Astrocyte (in vitro differentiated cells and primary cell): ENCODE measurements around the gene NACC1. TPM values are rescaled to one million over a fixed set of nuclear protein-coding genes. Genes with fewer than 3 reads are reported as not detected.
A peak's percentile ranks its signal among the peaks of the same experiment; 100 is the strongest.

Source experiments
- DNase-seq: peaks from one replicate; pipeline ENCODE4 v3.0.0-alpha.2; 2010; ENCODE audit warnings: low read depth
- FAIRE-seq: peaks from 2 replicates; lab custom pipeline; 2011; peaks lifted over from hg19 to GRCh38; lab: Jason Lieb, UNC
- H2AFZ ChIP-seq: 2 replicates; pipeline ENCODE4 v1.6.0; 2012; ENCODE audit warnings: low read depth, low read length, inconsistent platforms
- H3K27ac ChIP-seq: 2 replicates; pipeline ENCODE4 v1.5.1; 2011; ENCODE audit warnings: low read depth, low read length, inconsistent platforms
- H3K27me3 ChIP-seq: 2 replicates; pipeline ENCODE4 v1.6.0; 2011; ENCODE audit warnings: low read length, inconsistent platforms; ENCODE audit not compliant: insufficient read depth
- H3K36me3 ChIP-seq: 2 replicates; pipeline ENCODE4 v1.5.1; 2011; ENCODE audit warnings: low read length, inconsistent platforms; ENCODE audit not compliant: insufficient read depth
- H3K4me1 ChIP-seq: 2 replicates; pipeline ENCODE4 v1.5.1; 2011; ENCODE audit warnings: low read length, inconsistent platforms; ENCODE audit not compliant: insufficient read depth
- H3K4me2 ChIP-seq: 2 replicates; pipeline ENCODE4 v1.6.0; 2012; ENCODE audit warnings: low read length, inconsistent platforms
- H3K4me3 ChIP-seq: 2 replicates; pipeline ENCODE4 v1.5.1; 2011; ENCODE audit warnings: low read depth, mild to moderate bottlenecking, low read length, inconsistent platforms; ENCODE audit not compliant: insufficient read depth
- H3K79me2 ChIP-seq: 2 replicates; pipeline ENCODE4 v1.6.0; 2012; ENCODE audit warnings: mild to moderate bottlenecking, low read length, inconsistent platforms; ENCODE audit not compliant: insufficient read depth
- H3K9ac ChIP-seq: 2 replicates; pipeline ENCODE4 v1.6.0; 2012; ENCODE audit warnings: mild to moderate bottlenecking, low read length, inconsistent platforms
- H3K9me3 ChIP-seq: 2 replicates; pipeline ENCODE4 v1.5.1; 2012; ENCODE audit warnings: low read depth, mild to moderate bottlenecking, low read length, inconsistent platforms; ENCODE audit not compliant: insufficient read depth
- H4K20me1 ChIP-seq: 2 replicates; pipeline ENCODE4 v1.6.0; 2012; ENCODE audit warnings: low read length, inconsistent platforms; ENCODE audit not compliant: insufficient read depth
- H3K27ac Mint-ChIP-seq: one replicate; pipeline ENCODE4 v1.8.0; 2021; ENCODE audit warnings: mild to moderate bottlenecking, mixed read lengths; ENCODE audit not compliant: unreplicated experiment
- H3K27me3 Mint-ChIP-seq: one replicate; pipeline ENCODE4 v1.8.0; 2021; ENCODE audit warnings: low read depth, mixed read lengths; ENCODE audit not compliant: unreplicated experiment
- H3K36me3 Mint-ChIP-seq: one replicate; pipeline ENCODE4 v1.8.0; 2021; ENCODE audit warnings: low read depth, mixed read lengths; ENCODE audit not compliant: unreplicated experiment
- H3K4me1 Mint-ChIP-seq: one replicate; pipeline ENCODE4 v1.8.0; 2021; ENCODE audit warnings: low read depth, mixed read lengths; ENCODE audit not compliant: unreplicated experiment
- H3K4me3 Mint-ChIP-seq: one replicate; pipeline ENCODE4 v1.8.0; 2021; ENCODE audit warnings: mild to moderate bottlenecking, moderate library complexity, mixed read lengths; ENCODE audit not compliant: unreplicated experiment
- H3K9me3 Mint-ChIP-seq: one replicate; pipeline ENCODE4 v1.8.0; 2021; ENCODE audit warnings: mild to moderate bottlenecking, mixed read lengths; ENCODE audit not compliant: unreplicated experiment
- EZH2 ChIP-seq: IDR thresholded peaks from 2 replicates; pipeline ENCODE4 v1.6.1; 2012; ENCODE audit warnings: mild to moderate bottlenecking, low read length, inconsistent platforms; ENCODE audit not compliant: insufficient read depth
- total RNA-seq: library from RNA; stranded (reverse); gene quantifications from 2 replicates; pipeline ENCODE4 v1.2.1, GENCODE V29; 2021
- TF ChIP-seq, protein P1 (sequence below): IDR thresholded peaks from 2 replicates; pipeline ENCODE4 v1.5.1; 2011; ENCODE audit warnings: low read depth, mild to moderate bottlenecking, inconsistent platforms, low read length, moderate library complexity; ENCODE audit not compliant: insufficient read depth

NACC1 gene
- total RNA-seq, 1 donor from 2014 or later, result 104 TPM

DNA sequence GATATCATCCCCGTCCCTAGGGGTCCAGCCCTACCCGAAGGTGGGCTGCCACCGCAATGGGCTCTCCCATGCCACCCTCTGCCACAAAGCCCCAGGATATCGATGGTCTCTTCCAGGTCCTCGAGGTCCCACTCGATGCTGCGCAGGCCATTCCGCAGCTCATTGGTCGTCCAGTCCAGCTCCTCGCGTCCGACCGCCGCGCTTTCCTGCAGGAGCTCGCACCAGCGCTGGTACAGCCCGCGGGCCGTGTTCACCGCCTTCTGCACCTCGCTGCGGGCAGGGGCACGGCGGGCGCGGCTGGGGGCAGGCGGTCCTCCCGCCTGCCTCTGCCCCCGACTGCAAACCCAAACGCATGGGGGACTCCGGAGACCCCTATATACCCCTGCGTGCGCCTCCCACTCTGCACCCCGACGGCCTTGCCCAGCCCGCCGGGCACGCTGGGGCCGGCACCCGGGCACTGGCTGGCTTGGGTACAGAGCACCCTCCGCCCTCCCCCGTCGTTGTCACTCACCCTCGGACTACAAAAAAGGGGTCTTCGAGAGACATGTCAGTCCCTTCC lies 31.6 kb downstream of the NACC1 start:
- H3K36me3 ChIP-seq, result no peaks in the 10 kb centered on the region
- H3K79me2 ChIP-seq, result peaks cover 53% of the 10 kb centered on the region
- no peaks in the 10 kb centered on the region for H3K27me3 Mint-ChIP-seq
- no peaks in the 10 kb centered on the region for H3K9me3 Mint-ChIP-seq
- FAIRE-seq (no peak), DNase-seq (peak; percentile 29)
- peak overlapping the region; percentile 93 for H3K27ac ChIP-seq
- H3K27me3 ChIP-seq, result no peaks in the 10 kb centered on the region
- H4K20me1 ChIP-seq, result peaks cover 23% of the 10 kb centered on the region
- peak overlapping the region; percentile 61 for H2AFZ ChIP-seq
- H3K27ac Mint-ChIP-seq, result peak overlapping the region; percentile 99
- peaks cover 17% of the 10 kb centered on the region for H3K4me1 ChIP-seq
- H3K9me3 ChIP-seq, result no peaks in the 10 kb centered on the region
- peak overlapping the region; percentile 87 for H3K4me3 ChIP-seq
- peak overlapping the region; percentile 97 for H3K4me2 ChIP-seq
- H3K4me1 Mint-ChIP-seq, result peaks cover 5% of the 10 kb centered on the region
- H3K4me3 Mint-ChIP-seq, result peak overlapping the region; percentile 97
- TF ChIP-seq, protein P1, sequence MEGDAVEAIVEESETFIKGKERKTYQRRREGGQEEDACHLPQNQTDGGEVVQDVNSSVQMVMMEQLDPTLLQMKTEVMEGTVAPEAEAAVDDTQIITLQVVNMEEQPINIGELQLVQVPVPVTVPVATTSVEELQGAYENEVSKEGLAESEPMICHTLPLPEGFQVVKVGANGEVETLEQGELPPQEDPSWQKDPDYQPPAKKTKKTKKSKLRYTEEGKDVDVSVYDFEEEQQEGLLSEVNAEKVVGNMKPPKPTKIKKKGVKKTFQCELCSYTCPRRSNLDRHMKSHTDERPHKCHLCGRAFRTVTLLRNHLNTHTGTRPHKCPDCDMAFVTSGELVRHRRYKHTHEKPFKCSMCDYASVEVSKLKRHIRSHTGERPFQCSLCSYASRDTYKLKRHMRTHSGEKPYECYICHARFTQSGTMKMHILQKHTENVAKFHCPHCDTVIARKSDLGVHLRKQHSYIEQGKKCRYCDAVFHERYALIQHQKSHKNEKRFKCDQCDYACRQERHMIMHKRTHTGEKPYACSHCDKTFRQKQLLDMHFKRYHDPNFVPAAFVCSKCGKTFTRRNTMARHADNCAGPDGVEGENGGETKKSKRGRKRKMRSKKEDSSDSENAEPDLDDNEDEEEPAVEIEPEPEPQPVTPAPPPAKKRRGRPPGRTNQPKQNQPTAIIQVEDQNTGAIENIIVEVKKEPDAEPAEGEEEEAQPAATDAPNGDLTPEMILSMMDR, result no peak
- no peak for TF ChIP-seq EZH2
- peak overlapping the region; percentile 97 for H3K9ac ChIP-seq
- peaks cover 15% of the 10 kb centered on the region for H3K36me3 Mint-ChIP-seq

DNA sequence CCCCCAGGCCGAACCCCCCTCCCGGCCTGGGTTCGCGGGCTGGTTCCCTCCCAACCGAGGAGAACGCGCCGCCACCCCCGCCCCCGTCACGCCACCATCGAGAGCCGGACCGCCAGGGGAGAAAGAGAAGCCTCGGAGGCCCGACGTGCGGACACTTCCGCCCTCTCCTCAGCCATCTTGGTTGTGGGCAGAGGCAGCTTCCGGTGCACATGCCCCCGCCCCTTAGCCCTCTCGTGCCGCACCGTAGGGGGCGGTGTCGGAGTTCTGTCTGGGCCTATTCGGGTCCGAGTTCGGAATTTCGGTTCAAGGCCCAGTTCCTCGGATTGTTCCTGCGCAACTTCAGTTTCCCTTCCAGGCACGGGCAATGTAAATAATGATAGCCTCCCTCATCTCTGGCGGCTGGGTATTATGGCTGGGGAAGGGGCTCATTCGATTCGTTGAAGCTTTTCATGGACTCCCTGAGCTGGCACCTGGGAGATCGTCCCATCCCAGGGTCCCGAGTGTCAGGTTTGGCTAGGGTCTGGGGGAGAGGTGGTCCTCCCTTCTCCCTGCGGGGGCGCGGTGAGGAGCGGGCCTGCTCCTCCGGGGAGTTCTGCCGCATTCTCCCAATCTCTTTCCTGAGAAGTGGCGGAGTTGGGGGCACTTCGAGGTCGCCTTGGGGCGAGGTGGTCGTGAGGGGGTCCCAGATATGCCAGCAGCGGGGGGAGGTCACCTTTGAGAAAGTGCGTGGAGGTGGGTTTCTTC lies 32.3 kb downstream of the NACC1 start, which contains the start of the genes IER2 and STX10:
TSS of gene IER2 (plus strand) at position 225 of the 744 bp plus-strand sequence. CDS start 2,776 bp downstream, outside the sequence.
TSS of gene STX10 (minus strand) at position 189 of the 744 bp plus-strand sequence. CDS start 202 bp downstream, outside the sequence.
- Histone ChIP-seq H4K20me1 (peaks cover 30% of the 10 kb centered on the region), H3K27me3 (no peaks in the 10 kb centered on the region), H2AFZ (peak within 1 kb of the TSS; percentile 61), H3K27ac (peak within 1 kb of the TSS; percentile 93), H3K4me1 (peaks cover 22% of the 10 kb centered on the region), H3K9me3 (no peaks in the 10 kb centered on the region), H3K4me2 (peak within 1 kb of the TSS; percentile 97), H3K36me3 (no peaks in the 10 kb centered on the region), H3K4me3 (peak within 1 kb of the TSS; percentile 87), H3K9ac (peak within 1 kb of the TSS; percentile 97), H3K79me2 (peaks cover 59% of the 10 kb centered on the region)
- Mint-ChIP-seq H3K36me3 (peaks cover 15% of the 10 kb centered on the region), H3K4me3 (peak within 1 kb of the TSS; percentile 97), H3K27ac (peak within 1 kb of the TSS; percentile 99), H3K27me3 (no peaks in the 10 kb centered on the region), H3K9me3 (no peaks in the 10 kb centered on the region), H3K4me1 (peaks cover 5% of the 10 kb centered on the region)
- no peak for TF ChIP-seq EZH2
- TF ChIP-seq, protein P1, result peak; percentile 13
- DNase-seq, result peak; percentile 90
- no peak for FAIRE-seq
